HFF-Myc (cell line): Measurements from ENCODE around the gene PHF20.

Experiments used
- DNase-seq: peaks from one replicate; pipeline ENCODE4 v3.0.0-alpha.2; 2011; ENCODE audit warnings: low read depth; ENCODE audit errors: extremely low read depth
- H3K4me3 ChIP-seq: replicated peaks from 2 replicates; pipeline ENCODE4 v1.5.1; 2011; ENCODE audit warnings: low read depth, mild to moderate bottlenecking, control low read depth, low read length
- TF ChIP-seq, protein P1 (sequence below): IDR thresholded peaks from 2 replicates; pipeline ENCODE4 v1.5.1; 2012; ENCODE audit warnings: mild to moderate bottlenecking, low read depth, low read length, control low read depth; ENCODE audit errors: missing control alignments

Gene PHF20

DNA sequence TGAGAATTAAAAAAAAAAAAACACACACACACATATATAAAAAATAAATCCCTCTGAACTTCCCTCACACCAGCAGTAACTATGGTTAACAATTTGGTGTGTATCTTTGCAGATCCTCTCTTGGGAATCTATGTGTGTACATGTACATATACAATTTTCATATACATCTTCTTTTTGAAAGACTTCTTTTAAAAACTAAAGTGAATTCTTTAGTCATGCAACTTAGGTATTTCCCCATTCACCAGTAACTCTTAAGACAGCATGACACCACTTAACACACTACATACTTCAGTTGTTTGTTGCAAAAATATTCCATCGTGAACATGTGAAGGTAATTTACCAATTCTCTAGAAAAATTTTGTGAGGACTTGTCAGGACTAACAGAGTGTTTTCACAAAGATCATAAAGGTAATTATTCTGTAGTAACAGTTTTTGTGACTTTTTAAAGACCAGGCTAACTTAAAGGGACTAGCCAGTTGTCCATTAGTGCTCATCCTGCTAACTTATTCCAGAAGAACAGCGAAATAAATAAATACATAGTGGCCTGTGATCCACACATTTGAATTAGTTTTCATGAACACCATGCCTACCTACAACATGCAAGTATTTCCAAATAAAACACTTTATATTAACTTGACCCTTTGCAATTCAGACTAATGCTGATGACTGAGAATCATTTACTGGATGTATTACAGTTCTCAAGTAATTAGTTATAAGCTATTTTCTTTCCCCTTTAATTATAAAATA, 41.8 kb upstream of the PHF20 start:
- no peak for DNase-seq
- H3K4me3 ChIP-seq, result no peak overlapping the region
- TF ChIP-seq, protein P1, sequence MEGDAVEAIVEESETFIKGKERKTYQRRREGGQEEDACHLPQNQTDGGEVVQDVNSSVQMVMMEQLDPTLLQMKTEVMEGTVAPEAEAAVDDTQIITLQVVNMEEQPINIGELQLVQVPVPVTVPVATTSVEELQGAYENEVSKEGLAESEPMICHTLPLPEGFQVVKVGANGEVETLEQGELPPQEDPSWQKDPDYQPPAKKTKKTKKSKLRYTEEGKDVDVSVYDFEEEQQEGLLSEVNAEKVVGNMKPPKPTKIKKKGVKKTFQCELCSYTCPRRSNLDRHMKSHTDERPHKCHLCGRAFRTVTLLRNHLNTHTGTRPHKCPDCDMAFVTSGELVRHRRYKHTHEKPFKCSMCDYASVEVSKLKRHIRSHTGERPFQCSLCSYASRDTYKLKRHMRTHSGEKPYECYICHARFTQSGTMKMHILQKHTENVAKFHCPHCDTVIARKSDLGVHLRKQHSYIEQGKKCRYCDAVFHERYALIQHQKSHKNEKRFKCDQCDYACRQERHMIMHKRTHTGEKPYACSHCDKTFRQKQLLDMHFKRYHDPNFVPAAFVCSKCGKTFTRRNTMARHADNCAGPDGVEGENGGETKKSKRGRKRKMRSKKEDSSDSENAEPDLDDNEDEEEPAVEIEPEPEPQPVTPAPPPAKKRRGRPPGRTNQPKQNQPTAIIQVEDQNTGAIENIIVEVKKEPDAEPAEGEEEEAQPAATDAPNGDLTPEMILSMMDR, result no peak

DNA sequence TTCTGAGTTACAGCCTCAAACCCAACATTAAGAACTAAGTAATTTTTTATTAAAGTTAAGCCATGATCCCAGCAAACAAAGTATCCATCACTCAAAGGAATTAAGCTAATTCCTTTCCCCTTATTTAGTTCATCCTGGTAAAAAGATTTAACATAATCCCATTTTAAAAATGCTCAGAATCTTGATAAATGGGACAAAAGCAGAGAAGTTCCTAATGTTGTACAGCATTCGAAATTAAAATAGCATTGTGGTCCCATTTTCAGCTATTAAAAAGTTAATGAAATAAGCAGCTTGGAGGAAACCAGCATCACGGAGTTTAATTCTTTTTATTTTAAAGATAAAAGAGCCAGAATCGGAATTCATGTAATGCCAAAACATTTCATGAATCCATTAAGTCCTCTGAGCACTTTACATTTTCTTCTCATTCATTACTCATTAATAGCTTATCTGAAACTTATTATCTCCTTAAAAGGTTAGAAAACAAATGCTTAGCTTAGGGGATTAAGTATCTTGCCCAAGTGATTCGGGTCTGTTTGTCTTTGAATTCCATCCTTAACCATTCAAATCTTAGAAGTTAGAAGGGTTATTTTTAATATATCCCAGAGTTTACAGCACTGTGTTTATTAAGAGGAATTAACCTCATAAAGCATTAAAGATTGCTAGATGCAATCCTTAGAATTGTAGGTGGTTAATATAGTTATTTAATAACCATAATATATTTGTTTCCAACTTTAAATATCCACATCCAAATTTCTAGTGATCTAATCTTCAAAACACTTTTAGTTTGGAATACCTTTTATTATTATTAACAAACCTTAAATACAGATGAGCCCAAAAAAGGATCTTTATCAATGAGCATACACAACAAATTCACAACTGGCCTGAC, 41.0 kb upstream of the PHF20 start:
- no peak overlapping the region for H3K4me3 ChIP-seq
- TF ChIP-seq, protein P1, result no peak
- no peak for DNase-seq

DNA sequence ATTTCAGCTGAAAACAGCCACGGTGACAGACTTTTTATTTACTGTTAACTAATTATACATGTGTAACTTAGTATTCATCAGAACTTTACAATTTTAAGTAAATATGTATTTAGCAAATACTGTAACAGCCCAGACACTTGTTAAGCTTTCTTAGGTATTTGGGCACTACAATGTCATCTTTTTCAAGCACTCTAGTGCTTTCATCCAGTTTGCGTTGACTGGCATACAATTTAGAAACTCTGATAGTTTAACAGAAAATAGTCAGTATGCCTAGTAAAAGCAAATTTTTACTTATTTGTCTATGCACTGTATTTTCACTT, 40.4 kb upstream of the PHF20 start:
- DNase-seq, result no peak
- no peak overlapping the region for H3K4me3 ChIP-seq
- TF ChIP-seq, protein P1, result no peak

DNA sequence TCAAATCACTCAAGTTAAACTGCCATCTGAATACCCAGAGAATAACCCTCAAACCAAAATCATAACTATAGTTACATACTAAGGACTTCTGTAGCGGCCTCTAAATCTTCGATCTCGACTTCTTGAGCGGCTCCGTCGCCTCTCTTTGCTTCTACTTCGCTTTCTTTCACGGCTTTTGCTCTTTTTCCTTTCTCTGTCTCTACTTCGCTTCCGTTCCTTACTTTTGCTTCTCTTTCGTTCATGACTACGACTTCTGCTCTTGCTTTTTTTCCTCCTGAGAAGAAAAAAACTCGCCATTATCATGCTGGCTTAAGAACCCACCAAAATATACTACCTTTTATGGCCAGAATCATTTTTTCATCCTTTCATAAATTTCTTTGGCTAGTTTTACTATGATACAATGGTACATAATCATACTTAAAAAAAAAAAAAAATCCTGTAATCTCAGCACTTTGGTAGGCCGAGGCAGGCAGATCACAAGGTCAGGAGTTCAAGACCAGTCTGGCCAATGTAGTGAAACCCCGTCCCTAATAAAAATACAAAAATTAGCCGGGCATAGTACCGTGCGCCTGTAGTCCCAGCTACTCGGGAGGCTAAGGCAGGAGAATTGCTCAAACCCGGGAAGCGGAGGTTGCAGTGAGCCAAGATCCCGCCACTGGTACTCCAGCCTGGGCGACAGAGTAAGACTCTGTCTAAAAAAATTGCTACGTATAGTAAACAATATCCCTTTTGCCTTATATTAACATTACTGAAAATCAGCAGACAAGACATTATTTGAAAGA, 39.8 kb upstream of the PHF20 start:
- TF ChIP-seq, protein P1, result no peak

DNA sequence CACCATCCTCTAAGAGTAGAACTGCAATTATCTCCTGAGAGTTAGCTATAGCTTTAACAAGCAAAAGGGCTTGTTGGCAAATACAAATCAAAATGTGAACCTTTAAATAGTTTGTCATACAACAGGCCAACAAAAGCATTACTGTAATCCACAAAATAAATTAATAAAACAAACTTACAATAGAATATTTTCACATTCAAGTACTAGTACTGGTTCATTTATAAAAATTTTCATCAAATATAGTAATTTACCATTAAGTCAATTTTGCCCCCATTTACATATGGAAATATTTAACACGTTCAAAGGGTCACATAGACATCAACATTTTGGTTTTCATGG, 39.2 kb upstream of the PHF20 start:
- H3K4me3 ChIP-seq, result no peak overlapping the region
- TF ChIP-seq, protein P1, result no peak
- DNase-seq, result no peak

More for the DNA sequence above, 39.8 kb upstream of the PHF20 start:
- no peak for DNase-seq
- no peak overlapping the region for H3K4me3 ChIP-seq

DNA sequence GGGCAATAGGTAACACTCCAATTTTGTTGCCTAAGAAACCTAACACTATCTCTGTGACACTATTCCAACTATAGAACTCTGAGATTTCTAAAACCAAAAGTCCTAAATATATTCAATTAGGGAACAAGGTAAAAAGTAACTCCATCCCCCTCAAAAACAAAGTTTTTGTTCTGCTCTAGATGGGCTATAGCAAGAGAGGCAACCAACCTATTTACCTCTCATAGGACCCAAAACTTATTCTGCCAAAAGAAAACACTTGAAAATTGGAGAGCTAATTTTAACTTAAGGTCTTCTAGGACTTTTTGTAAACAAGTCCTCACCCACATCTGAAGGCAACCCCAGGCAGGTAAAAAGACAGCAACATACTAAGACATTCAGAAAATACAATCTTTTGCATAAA, 37.4 kb upstream of the PHF20 start:
- H3K4me3 ChIP-seq, result no peak overlapping the region
- TF ChIP-seq, protein P1, result no peak
- no peak for DNase-seq
